ENCODE results near the gene IL17C. TPM values are rescaled to one million over a fixed set of nuclear protein-coding genes. Genes with fewer than 3 reads are reported as not detected.
"Not testable (repeated sequence)": the region's sequence is repeated elsewhere in the genome, so short reads cannot be mapped to it uniquely, and the experiment has no call there.

IL17C gene
- total RNA-seq, 1 experiment from 2014 or later = 0.28 TPM

DNA sequence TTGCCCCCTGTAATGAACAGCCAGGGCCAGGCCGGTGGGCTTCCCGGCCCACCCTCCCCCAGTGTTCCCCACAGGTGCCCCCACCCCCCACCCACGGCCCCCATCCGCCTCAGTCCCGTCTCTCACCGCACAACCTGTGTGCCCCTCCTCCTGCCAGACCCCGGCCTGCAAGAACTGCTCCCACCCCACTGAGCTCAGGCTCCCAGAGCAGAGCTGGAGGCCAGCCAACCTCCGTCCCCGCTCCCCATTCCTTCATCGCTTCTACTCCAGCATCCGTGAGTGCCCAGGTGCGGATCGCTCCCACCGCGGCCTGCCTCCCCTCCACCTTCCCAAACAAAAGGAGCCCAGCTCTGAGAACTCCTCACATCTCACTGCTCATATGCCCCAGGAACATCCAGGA lies 20.3 kb downstream of the IL17C start:
- DNase-seq (ENCODE audit: low spot score) = no peak

DNA sequence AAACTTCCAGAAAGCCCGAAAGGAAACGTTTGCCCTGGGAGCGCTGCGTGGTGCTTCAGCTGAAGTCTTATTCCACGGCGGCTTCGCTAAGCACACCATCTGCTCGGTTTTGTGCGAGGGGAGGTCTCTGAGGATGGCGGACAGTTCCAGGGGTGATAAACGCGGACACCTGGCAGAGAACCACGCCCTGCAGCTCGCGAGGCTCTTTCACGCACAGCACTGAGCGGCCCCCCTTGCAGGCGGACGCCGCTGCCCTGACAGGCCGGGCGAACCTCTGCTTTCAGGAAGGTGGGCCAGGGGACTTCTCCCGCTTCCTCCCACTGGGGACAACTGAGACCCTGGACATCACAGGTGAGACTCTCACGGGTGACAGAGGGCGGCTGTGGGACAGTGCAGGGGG lies 20.8 kb downstream of the IL17C start:
- no peak for DNase-seq (ENCODE audit: low spot score)

DNA sequence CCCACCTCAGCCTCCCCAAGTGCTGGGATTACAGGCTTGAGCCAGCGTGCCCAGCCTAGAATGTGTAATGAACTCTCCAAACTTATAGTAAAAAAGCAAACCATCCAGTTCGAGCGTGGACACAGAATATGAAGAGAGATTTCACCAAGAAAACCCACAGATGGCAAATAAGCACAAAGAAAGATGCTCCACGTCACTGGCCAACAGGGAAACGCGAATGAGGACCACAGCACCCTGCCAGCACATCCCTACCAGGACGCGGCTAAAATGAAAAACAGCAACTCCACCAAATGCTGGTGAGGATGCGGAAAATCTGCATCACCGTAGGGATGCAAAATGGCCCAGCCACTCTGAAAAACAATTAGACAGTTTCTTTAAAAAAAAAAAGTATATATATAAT lies 23.1 kb downstream of the IL17C start:
- no peak for DNase-seq (ENCODE audit: low spot score)

- DNase-seq (ENCODE audit: low spot score) = no peak
These were observed 24.0 kb downstream of the IL17C start for GRCh38 chr16:88662222-88662842.

GRCh38 chr16:88662843-88663606 lies 24.7 kb downstream of the IL17C start, which contains the start of gene MVD:
MVD (minus strand) TSS chr16:88663091; CDS start chr16:88663080, 11 bp downstream.
- DNase-seq (ENCODE audit: low spot score) = peak; percentile 96

DNA sequence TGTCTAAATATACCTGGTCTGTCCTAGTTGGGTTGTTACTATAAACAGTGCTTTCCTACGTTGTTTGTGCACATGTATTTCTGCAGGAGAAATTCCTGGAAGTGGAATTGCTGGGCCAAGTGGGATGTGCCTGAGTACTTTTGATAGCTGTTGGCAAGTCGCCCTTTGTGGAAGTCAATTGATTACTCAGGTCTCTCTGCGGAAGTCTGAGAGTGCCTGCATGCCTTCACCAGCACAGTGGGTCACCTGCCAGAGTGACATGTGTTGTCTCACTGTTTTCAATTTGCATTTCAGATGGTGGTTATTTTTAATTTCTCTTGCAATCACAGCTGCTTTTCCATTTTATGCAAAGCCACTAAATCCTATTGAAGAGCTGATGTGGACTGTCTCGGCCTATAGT lies 26.8 kb downstream of the IL17C start:
- no peak for DNase-seq (ENCODE audit: low spot score)

DNA sequence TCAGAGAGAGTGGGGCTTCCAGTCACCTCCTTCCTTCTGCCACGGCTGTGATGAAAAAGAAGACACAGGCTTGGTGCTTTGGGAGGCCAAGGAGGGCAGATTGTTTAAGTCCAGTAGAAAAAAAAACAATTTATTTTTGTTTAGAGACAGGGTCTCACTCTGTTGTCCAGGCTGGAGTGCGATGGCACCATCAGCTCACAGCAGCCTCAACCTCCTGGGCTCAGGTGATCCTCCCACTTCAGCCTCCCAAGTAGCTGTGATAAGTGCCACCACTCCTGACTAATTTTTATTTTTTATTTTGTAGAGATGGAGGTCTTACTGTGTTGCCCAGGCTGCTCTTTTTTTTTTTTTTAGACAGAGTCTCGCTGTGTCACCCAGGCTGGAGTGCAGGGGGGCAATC lies 27.2 kb downstream of the IL17C start:
- no peak for DNase-seq (ENCODE audit: low spot score)

DNA sequence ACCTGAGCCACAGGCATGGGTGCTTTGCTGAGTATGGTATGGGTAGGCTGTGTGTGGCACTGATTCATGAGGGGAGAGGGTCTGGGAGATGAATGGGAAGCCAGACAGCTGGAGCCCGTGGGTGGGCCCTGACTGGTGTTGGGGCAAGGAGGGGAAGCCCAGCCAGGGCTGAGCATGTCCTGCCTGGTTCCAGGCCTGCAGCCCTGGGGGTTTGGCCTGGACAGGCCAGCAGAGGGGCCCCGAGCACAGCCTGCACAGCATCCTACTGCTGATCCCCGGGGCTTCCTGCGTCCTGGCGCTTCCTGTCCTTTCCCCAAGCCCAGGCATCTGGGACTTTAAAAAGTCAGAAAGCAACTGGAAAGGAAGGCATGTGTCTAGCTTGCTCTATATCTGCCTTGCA lies 29.1 kb downstream of the IL17C start:
- DNase-seq (ENCODE audit: low spot score) = no peak

DNA sequence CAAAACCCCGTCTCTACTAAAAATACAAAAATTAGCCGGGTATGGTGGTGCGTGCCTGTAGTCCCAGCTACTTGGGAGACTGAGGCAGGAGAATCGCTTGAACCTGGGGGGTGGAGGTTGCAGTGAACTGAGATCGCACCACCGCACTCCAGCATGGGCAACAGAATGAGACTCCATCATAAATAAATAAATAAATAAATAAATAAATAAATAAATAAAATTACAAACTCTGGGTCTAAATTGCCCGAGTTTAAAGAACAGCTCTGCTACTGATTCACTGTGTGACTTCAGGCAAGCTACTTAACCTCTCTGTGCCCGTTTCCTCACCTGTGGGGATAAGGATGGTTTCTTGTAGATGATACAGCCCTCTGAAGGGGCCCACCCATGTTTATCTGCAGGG lies 31.1 kb downstream of the IL17C start:
- not testable (repeated sequence) for DNase-seq (ENCODE audit: low spot score)

GRCh38 chr16:88669980-88670379 lies 31.6 kb downstream of the IL17C start:
- no peak for DNase-seq (ENCODE audit: low spot score)

DNA sequence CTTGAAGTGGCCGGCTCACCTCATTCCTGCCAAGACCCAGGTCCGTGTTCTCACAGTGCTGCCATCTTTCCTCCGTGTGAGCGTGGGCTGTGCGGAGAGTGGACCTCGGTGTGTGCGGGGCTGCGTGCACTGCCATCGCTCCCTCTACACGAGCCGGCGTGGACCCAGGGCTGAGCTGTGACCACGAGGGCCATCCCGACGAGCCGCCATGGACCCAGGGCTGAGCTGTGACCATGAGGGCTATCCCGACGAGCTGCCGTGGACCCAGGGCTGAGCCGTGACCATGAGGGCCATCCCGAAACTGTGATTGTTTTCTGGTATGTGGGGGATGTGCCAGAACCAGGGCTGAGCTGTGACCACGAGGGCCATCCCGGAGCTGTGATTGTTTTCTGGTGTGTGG lies 33.4 kb downstream of the IL17C start:
- DNase-seq (ENCODE audit: low spot score) = no peak

DNA sequence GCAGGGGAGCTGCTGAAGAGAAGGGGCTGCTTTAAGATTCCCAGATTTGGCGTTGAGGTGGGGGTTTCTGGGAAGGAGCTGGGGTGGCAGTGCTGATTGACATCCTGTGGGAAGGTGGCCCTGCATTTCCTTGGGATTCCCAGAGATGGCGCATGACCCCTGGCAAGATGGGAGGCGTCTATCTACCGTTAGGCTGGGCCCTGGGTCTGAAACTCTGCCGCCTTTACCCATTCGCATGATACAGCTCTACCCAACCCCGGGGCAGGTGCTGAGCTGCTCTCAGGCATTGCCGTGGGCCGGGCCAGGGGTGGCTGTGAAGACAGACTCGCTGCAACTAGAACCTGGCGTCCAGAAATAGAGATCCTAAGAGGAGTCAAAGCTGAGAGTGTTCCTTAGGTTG lies 34.4 kb downstream of the IL17C start:
- DNase-seq (ENCODE audit: low spot score) = peak; percentile 26

DNA sequence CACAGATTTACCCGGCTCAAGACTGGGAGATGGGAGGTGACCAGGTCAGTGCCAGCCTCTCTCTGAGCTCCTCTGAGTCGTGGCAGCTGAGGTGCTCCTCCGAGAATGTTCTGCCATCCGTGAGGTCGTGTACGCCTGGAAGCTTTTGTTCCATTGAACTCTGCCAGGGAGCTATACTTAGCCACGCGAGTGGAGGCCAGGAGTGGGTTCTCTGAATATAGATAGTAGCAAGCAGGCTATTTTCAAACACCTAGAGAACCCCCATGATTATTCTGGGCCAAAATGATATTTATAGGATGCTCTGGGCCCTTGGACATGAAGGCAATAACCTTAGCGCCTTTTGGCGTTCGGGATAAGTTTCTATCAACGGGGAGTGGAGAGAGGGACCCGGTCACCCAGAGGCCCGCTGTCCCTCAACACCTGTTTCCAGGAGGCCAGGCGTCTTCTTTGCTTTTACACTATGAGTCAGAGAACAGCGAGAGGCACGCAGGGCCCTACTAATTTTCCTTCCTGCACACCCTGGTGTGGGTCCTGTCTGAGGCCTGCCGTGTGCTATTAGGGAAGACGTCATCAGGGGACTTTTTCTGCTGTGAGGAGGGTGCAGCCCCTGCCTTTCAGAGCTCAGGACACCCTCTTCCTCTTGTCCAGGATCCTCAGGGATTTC lies 35.5 kb downstream of the IL17C start:
- DNase-seq (ENCODE audit: low spot score) = no peak

DNA sequence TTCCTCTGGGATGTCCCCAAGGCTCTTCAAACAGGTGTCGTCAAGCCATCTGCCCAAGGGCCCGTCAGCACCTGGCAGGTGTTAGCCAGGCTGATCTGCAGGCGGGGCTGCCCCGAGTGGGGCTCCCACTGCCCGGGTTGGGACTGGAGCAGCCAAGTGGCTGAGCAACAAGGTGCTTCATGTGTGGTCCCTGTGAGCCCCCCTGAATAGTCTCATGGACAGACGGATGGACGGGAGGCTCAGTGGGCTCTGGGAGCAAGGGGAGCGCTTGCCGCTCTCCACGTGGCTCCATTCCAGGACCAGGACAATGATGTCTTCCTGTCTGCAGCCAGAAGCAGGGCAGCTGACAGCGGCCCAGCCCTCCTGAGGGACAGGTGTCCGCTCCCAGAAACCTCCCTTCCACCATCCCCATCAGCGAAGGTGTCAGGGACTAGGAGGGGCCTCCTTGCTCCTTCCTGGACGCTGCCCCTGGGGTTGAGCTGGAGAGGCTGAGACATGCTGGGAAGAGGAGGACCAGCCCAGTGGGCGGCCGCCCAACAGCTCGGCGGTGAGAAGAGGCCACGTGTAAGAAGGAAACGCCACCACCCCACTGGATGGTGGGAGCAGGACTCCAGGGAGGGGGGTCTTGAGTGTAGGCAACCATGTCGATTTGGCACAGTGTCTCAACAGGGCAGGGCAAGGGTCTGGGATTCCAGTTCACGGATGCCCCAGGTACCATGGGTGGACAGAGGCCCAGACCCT lies 38.3 kb downstream of the IL17C start:
- no peak for DNase-seq (ENCODE audit: low spot score)

DNA sequence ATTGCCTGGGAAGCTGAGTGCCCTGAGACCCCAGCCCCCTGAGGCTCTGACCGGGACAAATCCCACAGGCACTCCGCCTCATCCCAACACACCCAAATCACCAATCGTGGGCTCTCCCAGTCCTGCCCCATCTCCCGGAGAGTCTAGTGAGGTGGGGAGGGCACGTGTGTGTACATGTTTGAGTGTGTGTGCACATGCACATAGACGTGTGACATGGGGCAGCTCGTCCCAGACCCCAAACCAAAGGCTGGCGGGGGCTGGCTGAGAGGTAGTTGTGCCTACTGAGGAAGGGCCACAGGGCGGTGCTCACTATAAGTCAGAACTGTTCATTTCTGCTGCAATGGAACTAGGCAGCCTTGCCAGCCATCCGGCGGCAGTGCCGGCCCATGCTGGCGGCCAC lies 39.3 kb downstream of the IL17C start:
- no peak for DNase-seq (ENCODE audit: low spot score)

GRCh38 chr16:88678224-88678979 lies 40.0 kb downstream of the IL17C start:
- no peak for DNase-seq (ENCODE audit: low spot score)

DNA sequence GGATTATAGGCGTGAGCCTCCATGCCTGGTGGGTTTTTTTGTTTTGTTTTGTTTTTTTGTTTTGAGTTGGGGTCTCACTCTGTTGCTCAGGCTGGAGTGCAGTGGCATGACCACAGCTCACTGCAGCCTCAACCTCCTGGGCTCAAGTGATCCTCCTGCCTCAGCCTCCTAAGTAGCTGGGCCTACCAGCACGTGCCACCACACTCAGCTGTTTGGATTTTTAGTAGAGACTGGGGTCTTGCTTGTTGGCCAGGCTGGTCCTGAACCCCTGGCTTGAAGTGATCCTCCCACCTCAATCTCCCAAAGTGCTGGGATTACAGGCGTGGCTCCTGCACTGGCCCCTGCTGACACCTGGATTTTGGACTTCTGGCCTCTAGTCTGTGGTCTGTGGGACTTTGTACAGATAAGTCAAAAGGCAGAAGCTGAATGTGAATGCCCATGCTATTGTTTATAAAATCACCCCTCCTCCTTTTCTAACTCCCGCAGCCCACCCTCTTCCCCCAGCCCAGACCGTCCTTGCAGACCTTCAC lies 42.2 kb downstream of the IL17C start:
- no peak for DNase-seq (ENCODE audit: low spot score)

DNA sequence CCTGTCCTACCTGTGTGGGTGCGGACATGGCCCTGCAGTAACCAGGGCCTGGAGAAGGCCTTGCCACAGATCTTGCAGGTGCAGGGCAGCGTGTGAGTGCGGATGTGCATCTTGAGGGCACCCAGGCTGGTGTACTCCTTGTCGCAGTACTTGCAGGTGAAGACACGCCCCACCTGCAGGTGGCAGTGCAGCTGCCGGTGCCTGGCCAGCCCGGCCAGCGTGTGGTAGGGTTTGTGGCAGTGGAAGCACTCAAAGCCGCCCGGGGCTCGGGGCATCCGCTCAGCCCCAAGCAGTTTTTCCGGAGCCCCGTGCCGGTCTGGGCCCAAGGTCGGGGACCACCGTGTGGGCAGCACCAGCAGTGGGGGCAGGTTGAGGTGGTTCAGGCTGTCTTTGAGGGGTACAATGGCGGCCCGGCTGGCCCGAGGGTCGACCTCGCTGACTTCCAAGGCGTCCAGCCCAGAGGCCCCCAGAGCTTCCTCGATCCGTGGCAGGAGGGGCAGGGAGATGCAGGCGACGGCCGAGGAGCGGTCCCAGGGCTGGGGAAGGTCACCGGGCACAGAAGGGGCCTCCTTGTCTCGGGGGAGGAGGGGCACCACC lies 42.8 kb downstream of the IL17C start:
- peak; percentile 65 for DNase-seq (ENCODE audit: low spot score)

DNA sequence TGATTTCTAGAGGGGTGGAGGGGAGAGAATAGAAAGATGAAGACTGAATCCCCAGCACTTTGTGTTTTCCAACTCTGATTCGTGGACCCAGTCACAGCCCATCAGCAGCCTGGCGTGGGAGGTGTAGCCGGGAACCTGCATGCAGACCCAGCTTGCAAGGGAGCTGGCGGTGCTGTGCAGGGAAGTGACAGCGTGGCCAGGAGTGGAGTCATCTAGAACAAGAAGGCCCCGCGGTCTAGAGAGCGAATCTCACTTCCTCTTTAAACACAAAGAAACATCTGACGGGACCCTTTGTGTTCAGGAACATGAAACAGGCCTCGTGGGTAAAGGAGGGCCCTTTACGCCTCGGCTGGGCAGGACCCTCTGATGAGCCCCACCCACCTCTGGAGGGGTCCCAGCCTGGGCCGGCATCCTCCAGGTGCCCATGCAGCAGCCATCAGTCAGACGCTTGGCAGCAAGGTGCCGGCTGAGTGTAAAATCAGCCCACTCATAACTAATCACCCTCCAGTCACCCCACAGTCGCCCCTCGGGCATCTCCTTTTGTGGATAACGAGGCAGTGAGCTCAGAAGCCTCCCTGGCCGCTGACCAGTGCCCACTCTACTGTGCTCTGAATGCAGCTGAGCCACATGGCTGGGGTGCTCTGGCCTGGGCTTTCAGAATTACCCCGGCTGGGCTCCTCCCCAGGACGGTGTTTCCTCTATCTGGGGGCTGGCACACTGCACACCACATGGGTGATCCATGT lies 43.5 kb downstream of the IL17C start:
- no peak for DNase-seq (ENCODE audit: low spot score)

DNA sequence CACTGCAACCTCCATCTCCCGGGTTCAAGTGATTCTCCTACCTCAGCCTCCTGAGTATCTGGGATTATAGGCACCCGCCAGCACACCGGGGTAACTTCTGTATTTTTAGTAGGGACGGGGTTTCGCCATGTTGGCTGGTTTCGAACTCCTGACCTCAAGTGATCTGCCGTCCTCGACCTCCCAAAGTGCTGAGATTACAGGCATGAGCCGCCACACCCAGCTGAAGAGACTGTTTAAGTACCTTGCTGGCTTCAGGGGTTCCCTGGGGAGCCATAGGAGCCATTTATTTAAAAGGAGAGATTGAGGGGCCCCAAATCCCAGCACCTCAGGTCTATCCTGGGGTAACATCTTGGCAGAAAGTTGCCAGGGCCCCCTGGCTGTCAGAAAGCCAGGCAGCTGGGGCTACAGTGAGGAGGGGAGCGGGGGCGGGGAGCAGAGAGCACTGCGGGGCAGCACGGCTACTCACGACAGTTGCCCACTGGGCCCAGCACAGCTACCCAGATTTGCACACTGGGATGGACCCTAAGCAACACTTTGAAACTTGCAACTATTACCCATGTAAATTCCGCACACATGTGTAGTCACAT lies 46.3 kb downstream of the IL17C start:
- no peak for DNase-seq (ENCODE audit: low spot score)

Measured in HT-29 (cell line).